Memory B cell (primary cell): ENCODE measurements around the gene SLC39A11.
"Not testable (repeated sequence)": the region's sequence is repeated elsewhere in the genome, so short reads cannot be mapped to it uniquely, and the experiment has no call there.

ENCODE experiments used
- ATAC-seq: fragments of 150-1000 bp; cut with Tn5 transposase; 2 replicates; pipeline ENCODE4 v1.10.0; 2021; ENCODE audit warnings: low read depth, mild to moderate bottlenecking, moderate library complexity
- DNase-seq, 2 donors: peaks; one replicate each; pipeline ENCODE4 v3.0.0; 2022; ENCODE audit warnings: low spot score in 2 of 2
- H3K27ac Mint-ChIP-seq: one replicate; pipeline ENCODE4 v1.8.0; 2022; ENCODE audit warnings: mild to moderate bottlenecking, moderate library complexity, mixed read lengths
- H3K27me3 Mint-ChIP-seq: one replicate; pipeline ENCODE4 v1.8.0; 2022; ENCODE audit warnings: mixed read lengths
- H3K36me3 Mint-ChIP-seq: one replicate; pipeline ENCODE4 v1.8.0; 2022; ENCODE audit warnings: mild to moderate bottlenecking, mixed read lengths
- H3K4me1 Mint-ChIP-seq: one replicate; pipeline ENCODE4 v1.8.0; 2022; ENCODE audit warnings: mixed read lengths
- H3K4me3 Mint-ChIP-seq: one replicate; pipeline ENCODE4 v1.8.0; 2022; ENCODE audit warnings: mild to moderate bottlenecking, moderate library complexity, mixed read lengths
- H3K9me3 Mint-ChIP-seq: one replicate; pipeline ENCODE4 v1.8.0; 2022; ENCODE audit warnings: mixed read lengths

The SLC39A11 gene

DNA sequence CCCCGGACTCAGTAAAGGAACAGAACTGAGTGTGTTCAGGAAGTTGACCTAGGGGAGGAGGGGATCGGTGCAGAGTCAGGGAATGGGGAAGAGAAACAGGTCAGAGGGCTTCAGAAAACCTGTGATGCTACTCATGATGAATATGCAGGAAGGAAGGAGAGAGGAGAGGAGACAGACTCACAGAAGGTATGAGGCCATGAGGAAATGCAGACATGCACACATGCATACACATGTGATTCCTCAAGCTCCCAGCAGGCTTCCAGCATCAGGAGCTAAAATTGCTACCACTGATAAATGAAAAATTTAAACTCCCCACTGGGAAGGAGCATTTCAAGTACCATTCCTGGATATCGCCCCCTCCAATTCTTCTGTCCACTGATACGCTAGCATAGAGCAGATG is 262.6 kb downstream of the SLC39A11 start:
- Mint-ChIP-seq H3K36me3 (peaks cover 52% of the 10 kb centered on the region), H3K4me3 (no peak overlapping the region), H3K4me1 (no peaks in the 10 kb centered on the region), H3K9me3 (peaks cover 12% of the 10 kb centered on the region), H3K27me3 (no peaks in the 10 kb centered on the region), H3K27ac (no peak overlapping the region)
- DNase-seq (no peak), ATAC-seq (no peak)

DNA sequence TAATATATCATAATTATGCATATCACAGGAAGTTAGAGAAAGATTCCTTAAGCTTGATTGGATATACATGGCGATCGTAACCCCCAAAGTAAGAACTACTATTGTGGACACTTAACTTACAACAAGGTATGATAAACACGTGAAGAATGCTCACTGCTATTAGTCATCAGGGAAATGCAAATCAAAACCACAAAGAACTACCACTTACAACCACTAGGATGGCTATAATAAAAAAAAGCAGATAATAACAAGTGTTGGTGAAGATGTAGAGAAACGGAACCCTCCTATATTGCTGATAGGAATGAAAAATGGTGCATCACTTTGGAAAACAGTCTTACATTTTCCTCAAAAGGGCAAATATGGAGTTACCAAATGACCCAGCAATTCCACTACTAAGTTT is 265.9 kb downstream of the SLC39A11 start:
- Mint-ChIP-seq H3K27ac (no peak overlapping the region), H3K4me1 (no peaks in the 10 kb centered on the region), H3K27me3 (no peaks in the 10 kb centered on the region), H3K36me3 (peaks cover 62% of the 10 kb centered on the region), H3K9me3 (peaks cover 15% of the 10 kb centered on the region), H3K4me3 (no peak overlapping the region)
- no peak for DNase-seq
- no peak for ATAC-seq

DNA sequence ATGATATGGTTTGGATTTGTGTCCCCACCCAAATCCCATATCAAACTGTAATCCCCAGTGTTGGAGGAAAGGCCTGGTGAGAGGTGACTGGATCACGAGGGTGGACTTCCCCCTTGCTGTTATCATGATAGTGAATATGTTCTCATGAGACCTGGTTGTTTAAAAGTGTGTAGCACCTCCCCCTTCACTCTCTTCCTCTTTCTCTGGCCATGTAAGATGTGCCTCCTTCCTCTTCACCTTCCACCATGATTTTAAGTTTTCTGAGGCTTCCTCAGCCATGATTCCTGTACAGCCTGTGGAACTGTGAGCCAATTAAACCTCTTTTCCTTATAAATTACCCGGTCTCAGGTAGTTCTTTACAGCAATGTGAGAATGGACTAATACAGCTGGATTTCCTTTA is 266.4 kb downstream of the SLC39A11 start:
- Mint-ChIP-seq H3K9me3 (peaks cover 15% of the 10 kb centered on the region), H3K36me3 (peaks cover 59% of the 10 kb centered on the region)
- not testable (repeated sequence) for H3K4me1 Mint-ChIP-seq, ATAC-seq, DNase-seq, H3K27ac Mint-ChIP-seq, H3K4me3 Mint-ChIP-seq, H3K27me3 Mint-ChIP-seq

DNA sequence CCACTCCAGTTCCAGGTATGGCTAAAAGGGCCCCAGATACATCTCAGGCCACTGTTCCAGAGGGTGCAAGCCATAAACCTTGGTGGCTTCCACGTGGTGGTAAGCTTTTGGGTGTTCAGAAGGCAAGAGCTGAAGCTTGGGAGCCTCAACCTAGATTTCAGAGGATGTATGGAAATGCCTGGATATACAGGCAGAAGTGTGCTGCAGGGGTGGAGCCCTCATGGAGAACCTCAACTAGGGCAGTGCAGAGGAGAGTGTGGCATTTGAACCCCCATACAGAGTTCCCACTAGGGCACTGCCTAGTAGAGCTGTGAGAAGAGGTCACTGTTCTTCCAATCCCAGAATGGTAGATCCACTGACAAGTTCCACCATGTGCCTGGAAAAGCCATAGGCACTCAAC is 267.3 kb downstream of the SLC39A11 start:
- DNase-seq (no peak), ATAC-seq (no peak)
- Mint-ChIP-seq H3K9me3 (peaks cover 15% of the 10 kb centered on the region), H3K27me3 (no peaks in the 10 kb centered on the region), H3K4me3 (no peak overlapping the region), H3K4me1 (no peaks in the 10 kb centered on the region), H3K27ac (no peak overlapping the region), H3K36me3 (peaks cover 59% of the 10 kb centered on the region)

- H3K4me3 Mint-ChIP-seq, ATAC-seq, H3K4me1 Mint-ChIP-seq, H3K27me3 Mint-ChIP-seq, DNase-seq, H3K27ac Mint-ChIP-seq: not testable (repeated sequence)
- H3K9me3 Mint-ChIP-seq, result peaks cover 15% of the 10 kb centered on the region
- H3K36me3 Mint-ChIP-seq, result peaks cover 57% of the 10 kb centered on the region
Observed at GRCh38 chr17:72824267-72824666, 268.2 kb downstream of the SLC39A11 start.

GRCh38 chr17:72822358-72823023 is 270.0 kb downstream of the SLC39A11 start:
- DNase-seq (no peak), ATAC-seq (no peak)
- no peak overlapping the region for H3K27ac Mint-ChIP-seq

GRCh38 chr17:72816406-72816805 is 276.1 kb downstream of the SLC39A11 start:
- H3K27ac Mint-ChIP-seq, result no peak overlapping the region
- peaks cover 5% of the 10 kb centered on the region for H3K9me3 Mint-ChIP-seq
- H3K36me3 Mint-ChIP-seq, result peaks cover 57% of the 10 kb centered on the region
- H3K27me3 Mint-ChIP-seq, result no peaks in the 10 kb centered on the region
- DNase-seq (no peak), ATAC-seq (no peak)
- H3K4me1 Mint-ChIP-seq, result no peaks in the 10 kb centered on the region
- H3K4me3 Mint-ChIP-seq, result no peak overlapping the region

More at GRCh38 chr17:72822358-72823023, 270.0 kb downstream of the SLC39A11 start:
- Mint-ChIP-seq H3K4me1 (no peaks in the 10 kb centered on the region), H3K4me3 (no peak overlapping the region), H3K36me3 (peaks cover 53% of the 10 kb centered on the region), H3K27me3 (no peaks in the 10 kb centered on the region), H3K9me3 (peaks cover 11% of the 10 kb centered on the region)

GRCh38 chr17:72813481-72813880 is 279.0 kb downstream of the SLC39A11 start:
- Mint-ChIP-seq H3K9me3 (peaks cover 12% of the 10 kb centered on the region), H3K27me3 (no peaks in the 10 kb centered on the region), H3K36me3 (peaks cover 59% of the 10 kb centered on the region), H3K4me1 (no peaks in the 10 kb centered on the region), H3K27ac (no peak overlapping the region), H3K4me3 (no peak overlapping the region)
- no peak for ATAC-seq
- no peak for DNase-seq

- peaks cover 57% of the 10 kb centered on the region for H3K36me3 Mint-ChIP-seq
- DNase-seq (no peak), ATAC-seq (no peak)
- no peaks in the 10 kb centered on the region for H3K4me1 Mint-ChIP-seq
- no peaks in the 10 kb centered on the region for H3K27me3 Mint-ChIP-seq
- H3K4me3 Mint-ChIP-seq, result no peak overlapping the region
- peaks cover 12% of the 10 kb centered on the region for H3K9me3 Mint-ChIP-seq
- no peak overlapping the region for H3K27ac Mint-ChIP-seq
Observed at GRCh38 chr17:72812823-72813222, 279.7 kb downstream of the SLC39A11 start.

- DNase-seq (no peak), ATAC-seq (no peak)
- Mint-ChIP-seq H3K4me3 (no peak overlapping the region), H3K27me3 (no peaks in the 10 kb centered on the region), H3K9me3 (peaks cover 12% of the 10 kb centered on the region), H3K27ac (no peak overlapping the region), H3K36me3 (peaks cover 52% of the 10 kb centered on the region), H3K4me1 (no peaks in the 10 kb centered on the region)
Observed at GRCh38 chr17:72811976-72812687, 280.4 kb downstream of the SLC39A11 start.

DNA sequence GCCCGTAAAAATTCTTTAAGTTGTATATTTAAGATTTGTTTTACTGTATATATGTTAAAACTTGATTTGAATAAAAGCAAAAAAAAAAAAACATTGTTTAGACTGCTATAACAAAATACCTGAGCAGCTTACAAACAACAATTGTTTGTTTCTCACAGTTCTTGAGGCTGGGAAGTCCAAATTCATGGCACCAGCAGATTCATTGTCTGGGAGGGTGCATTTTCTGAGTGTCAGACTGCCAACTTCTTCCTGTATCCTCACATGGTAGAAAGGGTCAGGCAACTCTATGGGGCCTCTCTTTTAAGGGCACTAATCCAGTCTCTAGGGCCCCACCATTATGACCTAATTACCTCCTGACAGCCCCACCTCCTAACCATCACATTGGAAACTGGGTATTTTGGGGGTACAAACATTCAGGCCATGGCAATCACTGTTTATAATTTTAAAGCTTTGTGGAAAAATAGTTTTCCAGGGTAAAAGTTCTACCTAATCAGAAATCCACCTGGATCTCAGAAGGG is 281.4 kb downstream of the SLC39A11 start:
- ATAC-seq (no peak), DNase-seq (no peak)
- no peak overlapping the region for H3K27ac Mint-ChIP-seq
- no peaks in the 10 kb centered on the region for H3K27me3 Mint-ChIP-seq
- peaks cover 10% of the 10 kb centered on the region for H3K9me3 Mint-ChIP-seq
- H3K4me3 Mint-ChIP-seq, result no peak overlapping the region
- no peaks in the 10 kb centered on the region for H3K4me1 Mint-ChIP-seq
- H3K36me3 Mint-ChIP-seq, result peaks cover 47% of the 10 kb centered on the region

DNA sequence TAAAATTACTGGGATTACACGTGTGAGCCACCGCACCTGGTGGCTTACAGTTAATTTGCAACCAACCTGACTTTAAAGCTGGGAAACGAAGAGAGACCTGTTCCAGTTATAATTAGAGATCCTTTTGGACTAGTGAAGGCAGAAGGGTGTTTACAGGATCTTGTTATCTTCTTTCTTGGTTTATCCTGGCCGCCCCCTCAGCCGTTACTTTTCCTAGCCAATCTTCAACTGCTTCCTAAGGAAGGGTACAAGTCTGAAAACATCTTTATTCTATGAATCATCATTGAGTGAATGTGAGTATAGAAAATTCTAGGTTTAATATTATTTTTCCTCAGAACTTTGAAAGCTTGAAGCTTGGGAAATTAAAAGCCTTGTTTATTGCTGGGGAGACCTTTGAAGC is 286.5 kb downstream of the SLC39A11 start:
- ATAC-seq, result no peak
- Mint-ChIP-seq H3K4me3 (no peak overlapping the region), H3K27me3 (no peaks in the 10 kb centered on the region), H3K36me3 (peaks cover 39% of the 10 kb centered on the region), H3K27ac (no peak overlapping the region), H3K4me1 (no peaks in the 10 kb centered on the region), H3K9me3 (peaks cover 7% of the 10 kb centered on the region)
- no peak for DNase-seq

DNA sequence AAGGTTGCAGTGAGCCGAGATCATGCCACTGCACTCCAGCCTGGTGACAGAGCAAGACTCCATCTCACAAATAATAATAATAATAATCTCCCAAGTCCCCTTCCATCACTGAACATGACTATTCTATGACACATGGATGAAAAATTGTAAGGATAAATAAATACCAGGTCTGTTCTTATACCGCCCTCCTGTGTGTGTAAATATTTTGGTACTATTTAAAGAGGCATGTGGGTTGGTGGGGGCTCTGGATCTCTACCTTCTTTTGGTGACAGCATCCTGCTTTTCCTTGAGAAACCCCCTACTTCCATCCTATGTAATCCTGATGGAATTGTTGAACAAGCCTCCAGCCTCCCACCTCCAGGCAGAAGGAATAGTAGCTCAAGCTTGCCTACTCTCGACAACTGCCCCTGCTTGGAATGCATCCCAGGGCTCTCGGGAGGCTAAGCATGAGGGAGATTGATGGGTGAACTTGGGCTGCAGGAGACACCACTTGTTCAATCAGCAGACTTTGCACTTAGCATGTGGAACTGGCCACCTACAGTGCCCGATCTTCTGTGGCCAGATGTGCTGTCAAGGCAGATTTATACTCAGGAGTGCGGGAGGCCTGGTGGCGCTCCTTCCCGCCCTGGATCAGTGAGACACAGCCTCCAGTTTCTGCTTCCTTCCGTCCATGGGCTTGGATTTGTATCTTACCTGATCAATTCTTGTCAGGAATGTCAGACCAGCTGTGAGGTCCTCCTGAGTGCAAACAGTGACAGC is 287.4 kb downstream of the SLC39A11 start:
- H3K27me3 Mint-ChIP-seq, result no peaks in the 10 kb centered on the region
- no peak for ATAC-seq
- H3K36me3 Mint-ChIP-seq, result peaks cover 44% of the 10 kb centered on the region
- peaks cover 10% of the 10 kb centered on the region for H3K9me3 Mint-ChIP-seq
- no peak overlapping the region for H3K4me3 Mint-ChIP-seq
- DNase-seq, result no peak
- no peak overlapping the region for H3K27ac Mint-ChIP-seq
- no peaks in the 10 kb centered on the region for H3K4me1 Mint-ChIP-seq

DNA sequence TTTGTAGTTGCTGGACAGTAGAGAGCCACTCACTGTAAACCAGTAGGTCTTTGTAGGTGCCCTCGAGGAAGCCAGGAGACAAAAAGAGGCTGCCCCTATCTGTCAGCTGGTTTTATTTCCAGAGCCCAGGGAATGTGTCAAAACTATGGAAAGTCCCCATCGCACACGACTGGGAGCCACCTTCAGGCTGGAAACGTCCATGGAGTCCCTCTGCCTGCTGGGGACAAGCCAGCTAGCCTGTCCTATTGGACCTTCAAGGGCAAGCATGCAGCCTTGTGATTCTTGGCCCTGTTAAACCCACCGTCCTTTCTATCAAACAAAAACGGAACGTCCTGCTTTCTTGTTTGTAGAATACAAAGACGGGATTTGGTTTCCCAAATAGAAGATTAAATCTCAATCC is 289.8 kb downstream of the SLC39A11 start:
- DNase-seq, result no peak
- Mint-ChIP-seq H3K4me3 (no peak overlapping the region), H3K27me3 (no peaks in the 10 kb centered on the region), H3K9me3 (peaks cover 14% of the 10 kb centered on the region), H3K4me1 (no peaks in the 10 kb centered on the region), H3K36me3 (peaks cover 50% of the 10 kb centered on the region), H3K27ac (no peak overlapping the region)
- no peak for ATAC-seq
